Gastroesophageal sphincter (tissue), 3 donors: ENCODE data around the gene SUPT3H.

ENCODE experiments used
- POLR2AphosphoS5 ChIP-seq: sonication (generic); formaldehyde crosslinking; IDR thresholded peaks from one replicate; pipeline ENCODE4 v1.6.1; 2017; ENCODE audit warnings: antibody characterized with exemption
- TF ChIP-seq, protein P1 (sequence below), 4 experiments: fragments of 200-600 bp in 2 of 4; fragments of 450-650 bp in 2 of 4; sonication (generic) in 1 of 4; IDR thresholded peaks; one replicate each; pipeline ENCODE4 v1.5.1; 2017 to 2019; ENCODE audit warnings: antibody characterized with exemption in 4 of 4, mild to moderate bottlenecking in 2 of 4, moderate library complexity in 2 of 4

GRCh38 chr6:45265246-45265645 is 112.5 kb downstream of the SUPT3H start:
- TF ChIP-seq, protein P1, sequence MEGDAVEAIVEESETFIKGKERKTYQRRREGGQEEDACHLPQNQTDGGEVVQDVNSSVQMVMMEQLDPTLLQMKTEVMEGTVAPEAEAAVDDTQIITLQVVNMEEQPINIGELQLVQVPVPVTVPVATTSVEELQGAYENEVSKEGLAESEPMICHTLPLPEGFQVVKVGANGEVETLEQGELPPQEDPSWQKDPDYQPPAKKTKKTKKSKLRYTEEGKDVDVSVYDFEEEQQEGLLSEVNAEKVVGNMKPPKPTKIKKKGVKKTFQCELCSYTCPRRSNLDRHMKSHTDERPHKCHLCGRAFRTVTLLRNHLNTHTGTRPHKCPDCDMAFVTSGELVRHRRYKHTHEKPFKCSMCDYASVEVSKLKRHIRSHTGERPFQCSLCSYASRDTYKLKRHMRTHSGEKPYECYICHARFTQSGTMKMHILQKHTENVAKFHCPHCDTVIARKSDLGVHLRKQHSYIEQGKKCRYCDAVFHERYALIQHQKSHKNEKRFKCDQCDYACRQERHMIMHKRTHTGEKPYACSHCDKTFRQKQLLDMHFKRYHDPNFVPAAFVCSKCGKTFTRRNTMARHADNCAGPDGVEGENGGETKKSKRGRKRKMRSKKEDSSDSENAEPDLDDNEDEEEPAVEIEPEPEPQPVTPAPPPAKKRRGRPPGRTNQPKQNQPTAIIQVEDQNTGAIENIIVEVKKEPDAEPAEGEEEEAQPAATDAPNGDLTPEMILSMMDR (IDR thresholded peaks at IDR 0.05): no peak
- TF ChIP-seq POLR2AphosphoS5: no peak
